Transverse colon (tissue), 3 donors: Measurements from ENCODE around the gene NR3C2.

Source experiments
- EP300 ChIP-seq: sonication (generic); formaldehyde crosslinking; IDR thresholded peaks from one replicate; pipeline ENCODE4 v1.6.1; 2017; ENCODE audit warnings: antibody characterized with exemption, low read depth
- TF ChIP-seq, protein P1 (sequence below), 5 experiments: fragments of 200-600 bp in 3 of 5; fragments of 450-650 bp in 2 of 5; sonication (generic) in 3 of 5; IDR thresholded peaks; 1 replicate in 2 of 5; 2 replicates in 3 of 5; pipeline ENCODE4 v1.5.1; 2016 to 2017; ENCODE audit warnings: antibody characterized with exemption in 5 of 5, inconsistent platforms in 3 of 5, mild to moderate bottlenecking in 2 of 5, moderate library complexity in 1 of 5

DNA sequence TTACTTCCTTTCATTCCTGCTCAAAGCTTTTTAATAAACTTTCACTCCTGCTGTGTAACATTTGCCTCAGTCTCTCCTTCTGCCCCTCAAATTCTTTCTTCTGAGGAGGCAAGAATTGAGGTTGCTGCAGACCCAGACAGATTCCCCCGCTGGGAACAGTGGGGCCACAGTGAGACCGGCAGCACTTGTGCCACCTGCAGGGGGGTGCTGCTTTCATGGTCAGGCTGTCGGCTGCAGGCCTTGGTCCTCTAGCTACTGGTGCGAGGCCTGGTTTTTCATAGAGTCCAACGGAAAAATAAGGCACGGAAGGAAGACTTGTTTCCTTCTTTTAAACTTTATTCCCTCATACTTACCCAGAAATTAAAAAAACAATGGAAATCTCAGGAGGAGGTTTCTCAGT, 296.7 kb downstream of the NR3C2 start:
- TF ChIP-seq, protein P1, sequence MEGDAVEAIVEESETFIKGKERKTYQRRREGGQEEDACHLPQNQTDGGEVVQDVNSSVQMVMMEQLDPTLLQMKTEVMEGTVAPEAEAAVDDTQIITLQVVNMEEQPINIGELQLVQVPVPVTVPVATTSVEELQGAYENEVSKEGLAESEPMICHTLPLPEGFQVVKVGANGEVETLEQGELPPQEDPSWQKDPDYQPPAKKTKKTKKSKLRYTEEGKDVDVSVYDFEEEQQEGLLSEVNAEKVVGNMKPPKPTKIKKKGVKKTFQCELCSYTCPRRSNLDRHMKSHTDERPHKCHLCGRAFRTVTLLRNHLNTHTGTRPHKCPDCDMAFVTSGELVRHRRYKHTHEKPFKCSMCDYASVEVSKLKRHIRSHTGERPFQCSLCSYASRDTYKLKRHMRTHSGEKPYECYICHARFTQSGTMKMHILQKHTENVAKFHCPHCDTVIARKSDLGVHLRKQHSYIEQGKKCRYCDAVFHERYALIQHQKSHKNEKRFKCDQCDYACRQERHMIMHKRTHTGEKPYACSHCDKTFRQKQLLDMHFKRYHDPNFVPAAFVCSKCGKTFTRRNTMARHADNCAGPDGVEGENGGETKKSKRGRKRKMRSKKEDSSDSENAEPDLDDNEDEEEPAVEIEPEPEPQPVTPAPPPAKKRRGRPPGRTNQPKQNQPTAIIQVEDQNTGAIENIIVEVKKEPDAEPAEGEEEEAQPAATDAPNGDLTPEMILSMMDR (IDR thresholded peaks at IDR 0.05) = no peak
- no peak for TF ChIP-seq EP300
